Prostate gland (tissue), 2 donors: Measurements from ENCODE around the gene BABAM2. TPM values are rescaled to one million over a fixed set of nuclear protein-coding genes. Genes with fewer than 3 reads are reported as not detected.

Experiments used
- DNase-seq: peaks from one replicate; pipeline ENCODE4 v3.0.0-alpha.2; 2019; ENCODE audit warnings: low spot score
- H3K27ac ChIP-seq, 2 donors: fragments of 200-600 bp; sonication (generic); 2 replicates each; pipeline ENCODE4 v1.5.1; 2017 to 2019
- H3K27me3 ChIP-seq: fragments of 200-600 bp; sonication (generic); replicated peaks from 2 replicates; pipeline ENCODE4 v1.5.1; 2019; ENCODE audit not compliant: insufficient read depth
- H3K36me3 ChIP-seq, 2 donors: fragments of 200-600 bp; sonication (generic); 1 replicate in 1 of 2; 2 replicates in 1 of 2; pipeline versions ENCODE4 v1.5.1 to v1.8.1; 2017 to 2019
- H3K4me1 ChIP-seq: fragments of 200-600 bp; sonication (generic); replicated peaks from 2 replicates; pipeline ENCODE4 v1.5.1; 2019
- H3K4me3 ChIP-seq, 2 donors: fragments of 200-600 bp; sonication (generic); 2 replicates each; pipeline ENCODE4 v1.5.1; 2017 to 2019
- H3K9me3 ChIP-seq: fragments of 200-600 bp; sonication (generic); 2 replicates; pipeline ENCODE4 v1.5.1; 2017
- CTCF ChIP-seq, 4 experiments: fragments of 200-600 bp in 2 of 4; fragments of 450-650 bp in 2 of 4; sonication (generic) in 2 of 4; IDR thresholded peaks; 1 replicate in 3 of 4; 2 replicates in 1 of 4; pipeline ENCODE4 v1.5.1; 2016 to 2019; ENCODE audit warnings: antibody characterized with exemption in 4 of 4, mild to moderate bottlenecking in 2 of 4, moderate library complexity in 2 of 4
- POLR2A ChIP-seq: fragments of 450-650 bp; IDR thresholded peaks from one replicate; pipeline ENCODE4 v1.6.1; 2016; ENCODE audit warnings: antibody characterized with exemption, mild to moderate bottlenecking
- POLR2AphosphoS5 ChIP-seq: sonication (generic); formaldehyde crosslinking; IDR thresholded peaks from one replicate; pipeline ENCODE4 v1.6.1; 2017; ENCODE audit warnings: antibody characterized with exemption
- WGBS: methylation state at CpG from one replicate; pipeline ENCODE4 v1.1.5; 2018; 5-methylcytosine and 5-hydroxymethylcytosine counted together
- intact Hi-C: fragments of 100-400 bp; cut with DNase I; formaldehyde crosslinking; loops from one replicate; pipeline ENCODE4 v1.14.2; 2022
- total RNA-seq, 2 donors: library from RNA; depleted of rRNA; stranded (reverse); fragments of >200 nt; gene quantifications; one replicate each; pipeline ENCODE4 v1.1.0, GENCODE V29; 2016

BABAM2 gene
- total RNA-seq, 2 donors from 2014 or later: 35.8 to 37.3 TPM

GRCh38 chr2:27954221-27954673 lies 63.7 kb downstream of the BABAM2 start:
- no peak for DNase-seq
- Histone ChIP-seq H3K36me3 (no peaks in the 10 kb centered on the region), H3K4me1 (peaks cover 2% of the 10 kb centered on the region), H3K9me3 (no peaks in the 10 kb centered on the region), H3K4me3 (no peak overlapping the region), H3K27me3 (no peaks in the 10 kb centered on the region), H3K27ac (no peak overlapping the region)
- intact Hi-C loops: loop anchor here (5.0 to 10.0 kb wide), 3 partner anchors 181 to 448 kb away; no protein-coding TSS in a partner anchor
- TF ChIP-seq POLR2A (no peak), CTCF (IDR thresholded peaks at IDR 0.05) (no peak), POLR2AphosphoS5 (no peak)
- 48% methylated on average over 4 of the region's 4 CpGs for WGBS

- intact Hi-C loops: loop anchor here (5.0 to 10.0 kb wide), 4 partner anchors 180 to 447 kb away; partner anchors contain the start of gene FOSL2
- Histone ChIP-seq H3K4me3 (no peak overlapping the region), H3K4me1 (peaks cover 2% of the 10 kb centered on the region), H3K9me3 (no peaks in the 10 kb centered on the region), H3K27me3 (no peaks in the 10 kb centered on the region), H3K36me3 (no peaks in the 10 kb centered on the region), H3K27ac (peak overlapping the region in 1 of 2 donors; percentile 20)
- WGBS: 14% methylated on average over 2 of the region's 2 CpGs
- DNase-seq: peak; percentile 31
- TF ChIP-seq POLR2AphosphoS5 (peak; percentile 48), POLR2A (no peak), CTCF (IDR thresholded peaks at IDR 0.05) (peak in 2 of 4 experiments; percentile 22 to 34)
Observed at GRCh38 chr2:27954771-27955383, 64.3 kb downstream of the BABAM2 start.

- peaks cover 2% of the 10 kb centered on the region for H3K4me1 ChIP-seq
- no peak for DNase-seq
- WGBS: 66% methylated on average over 5 of the region's 5 CpGs
- peak overlapping the region in 1 of 2 donors; percentile 20 for H3K27ac ChIP-seq
- H3K9me3 ChIP-seq: no peaks in the 10 kb centered on the region
- H3K4me3 ChIP-seq: no peak overlapping the region
- intact Hi-C loops: loop anchor here (5.0 to 10.0 kb wide), 3 partner anchors 179 to 437 kb away; partner anchors contain the start of gene FOSL2
- no peaks in the 10 kb centered on the region for H3K27me3 ChIP-seq
- TF ChIP-seq POLR2AphosphoS5: no peak
- H3K36me3 ChIP-seq: no peaks in the 10 kb centered on the region
Observed at GRCh38 chr2:27955384-27956161, 65.0 kb downstream of the BABAM2 start.

GRCh38 chr2:27956888-27957287 lies 66.4 kb downstream of the BABAM2 start:
- Histone ChIP-seq H3K36me3 (no peaks in the 10 kb centered on the region), H3K4me3 (no peak overlapping the region), H3K27me3 (no peaks in the 10 kb centered on the region), H3K4me1 (peaks cover 2% of the 10 kb centered on the region), H3K9me3 (no peaks in the 10 kb centered on the region), H3K27ac (no peak overlapping the region)
- TF ChIP-seq CTCF (IDR thresholded peaks at IDR 0.05) (no peak), POLR2A (no peak), POLR2AphosphoS5 (no peak)
- WGBS: 88% methylated on average over 2 of the region's 2 CpGs
- intact Hi-C loops: loop anchor here (5.0 to 10.0 kb wide), 3 partner anchors 178 to 435 kb away; partner anchors contain the start of gene FOSL2
- DNase-seq: no peak

GRCh38 chr2:27958711-27959378 lies 68.3 kb downstream of the BABAM2 start:
- H3K27ac ChIP-seq: no peak overlapping the region

More at GRCh38 chr2:27958711-27959378, 68.3 kb downstream of the BABAM2 start:
- H3K4me1 ChIP-seq: peaks cover 2% of the 10 kb centered on the region
- H3K9me3 ChIP-seq: no peaks in the 10 kb centered on the region
- no peak for DNase-seq
- H3K4me3 ChIP-seq: no peak overlapping the region
- intact Hi-C loops: loop anchor here (5.0 to 10.0 kb wide), 3 partner anchors 176 to 433 kb away; partner anchors contain the start of gene FOSL2
- H3K36me3 ChIP-seq: no peaks in the 10 kb centered on the region
- TF ChIP-seq CTCF (IDR thresholded peaks at IDR 0.05) (no peak), POLR2A (no peak), POLR2AphosphoS5 (no peak)
- no peaks in the 10 kb centered on the region for H3K27me3 ChIP-seq
- WGBS: 87% methylated on average over 2 of the region's 2 CpGs
